H1 (cell line): ENCODE results near the gene IFNA2. TPM values are rescaled to one million over a fixed set of nuclear protein-coding genes. Genes with fewer than 3 reads are reported as not detected.
"Not testable (repeated sequence)": the region's sequence is repeated elsewhere in the genome, so short reads cannot be mapped to it uniquely, and the experiment has no call there.

Source experiments
- CTCF ChIA-PET: fragments of 300-600 bp; sonication (Branson Sonifier 250); formaldehyde crosslinking; loops from one replicate; lab custom pipeline; 2021; ENCODE audit not compliant: partially characterized antibody; lab: Charles Lee
- POLR2A ChIA-PET: fragments of 300-600 bp; sonication (Branson Sonifier 250); formaldehyde crosslinking; loops from one replicate; lab custom pipeline; 2021; ENCODE audit warnings: inconsistent platforms; ENCODE audit not compliant: partially characterized antibody; lab: Charles Lee
- DNase-seq, 2 experiments: peaks; one replicate each; pipeline versions ENCODE4 v3.0.0 to v3.0.0-alpha.2; 2010 to 2022; ENCODE audit warnings: low spot score in 2 of 2, low read depth in 1 of 2, mixed read lengths in 1 of 2
- FAIRE-seq: peaks from 2 replicates; lab custom pipeline; 2011; peaks lifted over from hg19 to GRCh38; lab: Jason Lieb, UNC
- H2AFZ ChIP-seq: 2 replicates; pipeline ENCODE4 v1.8.1; 2012; ENCODE audit warnings: low read length, inconsistent platforms
- H2AK5ac ChIP-seq: 2 replicates; pipeline ENCODE4 v1.6.1; 2013; ENCODE audit warnings: low read depth, low read length
- H2BK120ac ChIP-seq: replicated peaks from 2 replicates; pipeline ENCODE3; 2013; ENCODE audit warnings: low read depth, low read length, inconsistent platforms
- H2BK12ac ChIP-seq: 2 replicates; pipeline ENCODE4 v1.6.1; 2013; ENCODE audit warnings: low read depth, low read length
- H2BK15ac ChIP-seq: 2 replicates; pipeline ENCODE4 v1.6.1; 2013; ENCODE audit warnings: low read length
- H2BK20ac ChIP-seq: 2 replicates; pipeline ENCODE4 v1.6.1; 2013; ENCODE audit warnings: low read length
- H2BK5ac ChIP-seq: 2 replicates; pipeline ENCODE4 v1.6.1; 2013; ENCODE audit warnings: low read depth, low read length
- H3K14ac ChIP-seq: 2 replicates; pipeline ENCODE4 v1.6.1; 2013; ENCODE audit warnings: inconsistent platforms; ENCODE audit not compliant: insufficient read length
- H3K18ac ChIP-seq: 2 replicates; pipeline ENCODE4 v1.6.1; 2013; ENCODE audit warnings: low read length; ENCODE audit errors: extremely low read depth
- H3K23ac ChIP-seq: 2 replicates; pipeline ENCODE4 v1.6.1; 2013; ENCODE audit warnings: inconsistent platforms; ENCODE audit not compliant: insufficient read length
- H3K23me2 ChIP-seq: 2 replicates; pipeline ENCODE4 v1.6.1; 2013; ENCODE audit warnings: low read depth, low read length
- H3K27ac ChIP-seq: 2 replicates; pipeline ENCODE4 v1.6.1; 2011; ENCODE audit warnings: low read depth, low read length, inconsistent platforms
- H3K27me3 ChIP-seq, 4 experiments: replicated peaks in 1 of 4; 1 replicate in 1 of 4; 2 replicates in 3 of 4; pipeline versions ENCODE4 v1.6.1 to v1.8.1; 2011 to 2013; ENCODE audit warnings: low read length in 3 of 4, mild to moderate bottlenecking in 3 of 4, inconsistent platforms in 2 of 4, mixed read lengths in 2 of 4, moderate library complexity in 1 of 4; ENCODE audit not compliant: control insufficient read depth in 3 of 4, insufficient read depth in 3 of 4; ENCODE audit errors: extremely low read depth in 1 of 4
- H3K36me3 ChIP-seq, 4 experiments: 2 replicates each; pipeline versions ENCODE4 v1.6.1 to v1.8.1; 2011 to 2013; ENCODE audit warnings: mild to moderate bottlenecking in 4 of 4, low read length in 3 of 4, moderate library complexity in 2 of 4, control low read depth in 1 of 4, inconsistent platforms in 1 of 4; ENCODE audit not compliant: insufficient read depth in 4 of 4, control insufficient read depth in 2 of 4
- H3K4ac ChIP-seq: replicated peaks from 2 replicates; pipeline ENCODE3; 2013; ENCODE audit warnings: low read length, low read depth, mixed read lengths, inconsistent platforms; ENCODE audit not compliant: insufficient read length
- H3K4me1 ChIP-seq, 4 experiments: replicated peaks in 1 of 4; 1 replicate in 1 of 4; 2 replicates in 3 of 4; pipeline versions ENCODE4 v1.6.1 to v1.8.1; 2011 to 2013; ENCODE audit warnings: low read length in 3 of 4, inconsistent platforms in 2 of 4, mixed read lengths in 1 of 4; ENCODE audit not compliant: insufficient read depth in 4 of 4, control insufficient read depth in 3 of 4
- H3K4me2 ChIP-seq, 2 experiments: 2 replicates each; pipeline versions ENCODE4 v1.6.1 to v1.8.1; 2011 to 2013; ENCODE audit warnings: low read depth in 2 of 2, low read length in 2 of 2, control low read depth in 1 of 2, inconsistent platforms in 1 of 2, mild to moderate bottlenecking in 1 of 2; ENCODE audit not compliant: insufficient read depth in 1 of 2
- H3K4me3 ChIP-seq, 4 experiments: fragments of 200-600, 300-600 bp in 1 of 4; sonication (generic), shearing (Covaris generic), sonication (Bioruptor Twin) in 1 of 4; 2 replicates each; pipeline versions ENCODE4 v1.5.1 to v1.8.1; 2011 to 2016; ENCODE audit warnings: low read length in 4 of 4, low read depth in 3 of 4, control low read depth in 2 of 4, inconsistent platforms in 2 of 4, mild to moderate bottlenecking in 2 of 4, mixed read lengths in 1 of 4, moderate library complexity in 1 of 4; ENCODE audit not compliant: insufficient read depth in 2 of 4; ENCODE audit errors: extremely low read depth in 1 of 4
- H3K56ac ChIP-seq: replicated peaks from 2 replicates; pipeline ENCODE3; 2013; ENCODE audit warnings: low read depth, mild to moderate bottlenecking, mixed read lengths, low read length, inconsistent platforms; ENCODE audit not compliant: insufficient read length
- H3K79me1 ChIP-seq: 2 replicates; pipeline ENCODE4 v1.6.1; 2013; ENCODE audit warnings: low read depth, low read length, control low read depth
- H3K79me2 ChIP-seq, 2 experiments: 2 replicates each; pipeline versions ENCODE4 v1.6.1 to v1.8.1; 2012 to 2013; ENCODE audit warnings: low read length in 2 of 2, mild to moderate bottlenecking in 2 of 2, inconsistent platforms in 1 of 2; ENCODE audit not compliant: insufficient read depth in 2 of 2, control insufficient read depth in 1 of 2
- H3K9ac ChIP-seq, 4 experiments: replicated peaks in 1 of 4; 1 replicate in 1 of 4; 2 replicates in 3 of 4; pipeline versions ENCODE4 v1.6.1 to v1.8.1; 2011 to 2013; ENCODE audit warnings: low read depth in 3 of 4, low read length in 3 of 4, control low read depth in 2 of 4, mild to moderate bottlenecking in 2 of 4, moderate library complexity in 2 of 4, inconsistent platforms in 1 of 4; ENCODE audit errors: extremely low read depth in 1 of 4
- H3K9me3 ChIP-seq, 2 experiments: 2 replicates each; pipeline versions ENCODE4 v1.6.1 to v1.8.1; 2012 to 2013; ENCODE audit warnings: mild to moderate bottlenecking in 2 of 2, moderate library complexity in 2 of 2, control low read depth in 1 of 2, inconsistent platforms in 1 of 2, low read depth in 1 of 2, low read length in 1 of 2, mixed read lengths in 1 of 2; ENCODE audit not compliant: insufficient read depth in 2 of 2
- H4K20me1 ChIP-seq, 2 experiments: replicated peaks in 1 of 2; 2 replicates each; pipeline versions ENCODE3 to v1.8.1; 2011 to 2013; ENCODE audit warnings: inconsistent platforms in 2 of 2, low read length in 2 of 2, mild to moderate bottlenecking in 1 of 2; ENCODE audit not compliant: insufficient read depth in 2 of 2, control insufficient read depth in 1 of 2
- H4K5ac ChIP-seq: 2 replicates; pipeline ENCODE4 v1.6.1; 2013; ENCODE audit warnings: low read length, low read depth, mixed read lengths, inconsistent platforms; ENCODE audit not compliant: insufficient read length
- H4K8ac ChIP-seq: 2 replicates; pipeline ENCODE4 v1.8.0; 2013; ENCODE audit warnings: mild to moderate bottlenecking, moderate library complexity, low read length, inconsistent platforms; ENCODE audit not compliant: insufficient read depth; ENCODE audit errors: extremely low read depth
- H4K91ac ChIP-seq: replicated peaks from 2 replicates; pipeline ENCODE3; 2013; ENCODE audit warnings: low read length, mixed read lengths, inconsistent platforms; ENCODE audit not compliant: insufficient read length
- CBX8 ChIP-seq: fragments of 300-800, 300-1000 bp; sonication (generic); IDR thresholded peaks from 2 replicates; pipeline ENCODE4 v1.7.1; 2016; ENCODE audit warnings: low read depth, low read length, borderline replicate concordance
- POLR2A ChIP-seq, 2 experiments: IDR thresholded peaks; 1 replicate in 1 of 2; 2 replicates in 1 of 2; pipeline ENCODE4 v1.6.1; 2011; ENCODE audit warnings: low read depth in 2 of 2, low read length in 2 of 2, mild to moderate bottlenecking in 2 of 2; ENCODE audit errors: control extremely low read depth in 1 of 2
- WGBS, 2 experiments: shearing (Covaris generic) in 1 of 2; methylation state at CpG; one replicate each; pipeline versions ENCODE4 v1.1.6 to v1.1.7; 2013 to 2015; ENCODE audit warnings: low lambda C conversion rate in 2 of 2, mixed read lengths in 2 of 2, inconsistent platforms in 1 of 2, low coverage in 1 of 2, missing lambda C conversion rate in 1 of 2; ENCODE audit not compliant: insufficient replicate concordance in 2 of 2, insufficient coverage in 1 of 2, insufficient read length in 1 of 2; ENCODE audit errors: extremely low coverage in 1 of 2, missing lambda C conversion rate in 1 of 2; 5-methylcytosine and 5-hydroxymethylcytosine counted together
- polyA plus RNA-seq, 7 experiments: library from polyadenylated mRNA; depleted of rRNA in 3 of 7; stranded (reverse) in 5 of 7; unstranded in 2 of 7; fragments of >200 nt in 5 of 7; fragments of 200-250 nt in 2 of 7; gene quantifications; 1 replicate in 5 of 7; 2 replicates in 1 of 7; 4 replicates in 1 of 7; pipeline versions ENCODE4 v1.2.1 to v1.2.3, GENCODE V29; 2011 to 2013; ENCODE audit warnings: missing spikeins in 2 of 7, mixed read lengths in 2 of 7
- total RNA-seq: library from RNA; stranded (reverse); fragmentation: NEBNext Ultra II Directional; extraction: Animal tissue kit (Norgen Biotek cat#: 25700); gene quantifications from 2 replicates; pipeline ENCODE4 v1.2.1, GENCODE V29; 2021

IFNA2 gene
- total and polyA plus RNA-seq, 2 of the 8 experiments (the other 6 are each of a cell fraction or from before 2014, with no cell fraction given): not detected

- Histone ChIP-seq H3K9me3 (no peaks in the 10 kb centered on the region), H4K20me1 (no peaks in the 10 kb centered on the region), H2BK5ac (no peak within 1 kb of the TSS), H2AFZ (no peak within 1 kb of the TSS), H3K4me2 (no peak within 1 kb of the TSS), H3K27me3 (no peaks in the 10 kb centered on the region), H2BK15ac (no peak within 1 kb of the TSS), H2AK5ac (no peak within 1 kb of the TSS), H4K8ac (no peak within 1 kb of the TSS), H3K4me3 (no peak within 1 kb of the TSS), H3K4ac (no peak within 1 kb of the TSS), H3K23me2 (no peaks in the 10 kb centered on the region), H4K5ac (no peak within 1 kb of the TSS), H3K9ac (no peak within 1 kb of the TSS), H3K79me2 (no peaks in the 10 kb centered on the region), H3K27ac (no peak within 1 kb of the TSS), H2BK20ac (no peak within 1 kb of the TSS), H3K14ac (no peak within 1 kb of the TSS), H2BK120ac (no peak within 1 kb of the TSS), H4K91ac (no peak within 1 kb of the TSS), H3K56ac (no peak within 1 kb of the TSS), H2BK12ac (no peak within 1 kb of the TSS), H3K18ac (no peak within 1 kb of the TSS), H3K79me1 (no peaks in the 10 kb centered on the region), H3K23ac (no peak within 1 kb of the TSS), H3K36me3 (no peaks in the 10 kb centered on the region), H3K4me1 (no peaks in the 10 kb centered on the region)
- TF ChIP-seq POLR2A (IDR thresholded peaks at IDR 0.05; ENCODE audit: control extremely low read depth in 1 of 2, low read depth in 2 of 2, low read length in 2 of 2) (no peak), CBX8 (no peak)
- POLR2A ChIA-PET: no interaction called here
- CTCF ChIA-PET: no interaction called here
- 96% methylated on average over 3 of the region's 3 CpGs; no CpG with 5 or more reads in 1 of the 2 experiments for WGBS, 2 experiments
- DNase-seq: no peak
- no peak for FAIRE-seq
These were observed 17.2 kb downstream of the IFNA2 start, which contains the start of gene IFNA13 for GRCh38 chr9:21367957-21368356. TSS of gene IFNA13 (minus strand) at chr9:21368057. CDS start at chr9:21368010, 47 bp downstream.

- H3K4me3 ChIP-seq, H2BK5ac ChIP-seq, H3K27me3 ChIP-seq, H3K4me1 ChIP-seq, H3K9me3 ChIP-seq, CTCF ChIA-PET, H2BK15ac ChIP-seq, H3K18ac ChIP-seq, H3K23me2 ChIP-seq, H2BK120ac ChIP-seq, H3K4me2 ChIP-seq, DNase-seq, H4K91ac ChIP-seq, H2BK20ac ChIP-seq, H3K36me3 ChIP-seq, H2AK5ac ChIP-seq, POLR2A ChIA-PET, H4K5ac ChIP-seq, H3K27ac ChIP-seq, H2AFZ ChIP-seq, H3K14ac ChIP-seq, H4K8ac ChIP-seq, H3K79me2 ChIP-seq, H3K23ac ChIP-seq, H3K9ac ChIP-seq, H2BK12ac ChIP-seq, H3K56ac ChIP-seq, H3K4ac ChIP-seq, H3K79me1 ChIP-seq, H4K20me1 ChIP-seq: not testable (repeated sequence)
- FAIRE-seq: peak; percentile 42
- WGBS, 2 experiments: 90% methylated on average over 1 of the region's 2 CpGs; no CpG with 5 or more reads in 1 of the 2 experiments
These were observed 18.0 kb downstream of the IFNA2 start for GRCh38 chr9:21367169-21367568.
